H1 (cell line): ENCODE data around the gene TLE2. TPM values are rescaled to one million over a fixed set of nuclear protein-coding genes. Genes with fewer than 3 reads are reported as not detected.

ENCODE experiments used
- CTCF ChIA-PET: fragments of 300-600 bp; sonication (Branson Sonifier 250); formaldehyde crosslinking; loops from one replicate; lab custom pipeline; 2021; ENCODE audit not compliant: partially characterized antibody; lab: Charles Lee
- POLR2A ChIA-PET: fragments of 300-600 bp; sonication (Branson Sonifier 250); formaldehyde crosslinking; loops from one replicate; lab custom pipeline; 2021; ENCODE audit warnings: inconsistent platforms; ENCODE audit not compliant: partially characterized antibody; lab: Charles Lee
- DNase-seq, 2 experiments: peaks; one replicate each; pipeline versions ENCODE4 v3.0.0 to v3.0.0-alpha.2; 2010 to 2022; ENCODE audit warnings: low spot score in 2 of 2, low read depth in 1 of 2, mixed read lengths in 1 of 2
- FAIRE-seq: peaks from 2 replicates; lab custom pipeline; 2011; peaks lifted over from hg19 to GRCh38; lab: Jason Lieb, UNC
- H2AFZ ChIP-seq: 2 replicates; pipeline ENCODE4 v1.8.1; 2012; ENCODE audit warnings: low read length, inconsistent platforms
- H2AK5ac ChIP-seq: 2 replicates; pipeline ENCODE4 v1.6.1; 2013; ENCODE audit warnings: low read depth, low read length
- H2BK120ac ChIP-seq: replicated peaks from 2 replicates; pipeline ENCODE3; 2013; ENCODE audit warnings: low read depth, low read length, inconsistent platforms
- H2BK12ac ChIP-seq: 2 replicates; pipeline ENCODE4 v1.6.1; 2013; ENCODE audit warnings: low read depth, low read length
- H2BK15ac ChIP-seq: 2 replicates; pipeline ENCODE4 v1.6.1; 2013; ENCODE audit warnings: low read length
- H2BK20ac ChIP-seq: 2 replicates; pipeline ENCODE4 v1.6.1; 2013; ENCODE audit warnings: low read length
- H2BK5ac ChIP-seq: 2 replicates; pipeline ENCODE4 v1.6.1; 2013; ENCODE audit warnings: low read depth, low read length
- H3K14ac ChIP-seq: 2 replicates; pipeline ENCODE4 v1.6.1; 2013; ENCODE audit warnings: inconsistent platforms; ENCODE audit not compliant: insufficient read length
- H3K18ac ChIP-seq: 2 replicates; pipeline ENCODE4 v1.6.1; 2013; ENCODE audit warnings: low read length; ENCODE audit errors: extremely low read depth
- H3K23ac ChIP-seq: 2 replicates; pipeline ENCODE4 v1.6.1; 2013; ENCODE audit warnings: inconsistent platforms; ENCODE audit not compliant: insufficient read length
- H3K23me2 ChIP-seq: 2 replicates; pipeline ENCODE4 v1.6.1; 2013; ENCODE audit warnings: low read depth, low read length
- H3K27ac ChIP-seq: 2 replicates; pipeline ENCODE4 v1.6.1; 2011; ENCODE audit warnings: low read depth, low read length, inconsistent platforms
- H3K27me3 ChIP-seq, 4 experiments: replicated peaks in 1 of 4; 1 replicate in 1 of 4; 2 replicates in 3 of 4; pipeline versions ENCODE4 v1.6.1 to v1.8.1; 2011 to 2013; ENCODE audit warnings: low read length in 3 of 4, mild to moderate bottlenecking in 3 of 4, inconsistent platforms in 2 of 4, mixed read lengths in 2 of 4, moderate library complexity in 1 of 4; ENCODE audit not compliant: control insufficient read depth in 3 of 4, insufficient read depth in 3 of 4; ENCODE audit errors: extremely low read depth in 1 of 4
- H3K36me3 ChIP-seq, 4 experiments: 2 replicates each; pipeline versions ENCODE4 v1.6.1 to v1.8.1; 2011 to 2013; ENCODE audit warnings: mild to moderate bottlenecking in 4 of 4, low read length in 3 of 4, moderate library complexity in 2 of 4, control low read depth in 1 of 4, inconsistent platforms in 1 of 4; ENCODE audit not compliant: insufficient read depth in 4 of 4, control insufficient read depth in 2 of 4
- H3K4ac ChIP-seq: replicated peaks from 2 replicates; pipeline ENCODE3; 2013; ENCODE audit warnings: low read length, low read depth, mixed read lengths, inconsistent platforms; ENCODE audit not compliant: insufficient read length
- H3K4me1 ChIP-seq, 4 experiments: replicated peaks in 1 of 4; 1 replicate in 1 of 4; 2 replicates in 3 of 4; pipeline versions ENCODE4 v1.6.1 to v1.8.1; 2011 to 2013; ENCODE audit warnings: low read length in 3 of 4, inconsistent platforms in 2 of 4, mixed read lengths in 1 of 4; ENCODE audit not compliant: insufficient read depth in 4 of 4, control insufficient read depth in 3 of 4
- H3K4me2 ChIP-seq, 2 experiments: 2 replicates each; pipeline versions ENCODE4 v1.6.1 to v1.8.1; 2011 to 2013; ENCODE audit warnings: low read depth in 2 of 2, low read length in 2 of 2, control low read depth in 1 of 2, inconsistent platforms in 1 of 2, mild to moderate bottlenecking in 1 of 2; ENCODE audit not compliant: insufficient read depth in 1 of 2
- H3K4me3 ChIP-seq, 4 experiments: fragments of 200-600, 300-600 bp in 1 of 4; sonication (generic), shearing (Covaris generic), sonication (Bioruptor Twin) in 1 of 4; 2 replicates each; pipeline versions ENCODE4 v1.5.1 to v1.8.1; 2011 to 2016; ENCODE audit warnings: low read length in 4 of 4, low read depth in 3 of 4, control low read depth in 2 of 4, inconsistent platforms in 2 of 4, mild to moderate bottlenecking in 2 of 4, mixed read lengths in 1 of 4, moderate library complexity in 1 of 4; ENCODE audit not compliant: insufficient read depth in 2 of 4; ENCODE audit errors: extremely low read depth in 1 of 4
- H3K56ac ChIP-seq: replicated peaks from 2 replicates; pipeline ENCODE3; 2013; ENCODE audit warnings: low read depth, mild to moderate bottlenecking, mixed read lengths, low read length, inconsistent platforms; ENCODE audit not compliant: insufficient read length
- H3K79me1 ChIP-seq: 2 replicates; pipeline ENCODE4 v1.6.1; 2013; ENCODE audit warnings: low read depth, low read length, control low read depth
- H3K79me2 ChIP-seq, 2 experiments: 2 replicates each; pipeline versions ENCODE4 v1.6.1 to v1.8.1; 2012 to 2013; ENCODE audit warnings: low read length in 2 of 2, mild to moderate bottlenecking in 2 of 2, inconsistent platforms in 1 of 2; ENCODE audit not compliant: insufficient read depth in 2 of 2, control insufficient read depth in 1 of 2
- H3K9ac ChIP-seq, 4 experiments: replicated peaks in 1 of 4; 1 replicate in 1 of 4; 2 replicates in 3 of 4; pipeline versions ENCODE4 v1.6.1 to v1.8.1; 2011 to 2013; ENCODE audit warnings: low read depth in 3 of 4, low read length in 3 of 4, control low read depth in 2 of 4, mild to moderate bottlenecking in 2 of 4, moderate library complexity in 2 of 4, inconsistent platforms in 1 of 4; ENCODE audit errors: extremely low read depth in 1 of 4
- H3K9me3 ChIP-seq, 2 experiments: 2 replicates each; pipeline versions ENCODE4 v1.6.1 to v1.8.1; 2012 to 2013; ENCODE audit warnings: mild to moderate bottlenecking in 2 of 2, moderate library complexity in 2 of 2, control low read depth in 1 of 2, inconsistent platforms in 1 of 2, low read depth in 1 of 2, low read length in 1 of 2, mixed read lengths in 1 of 2; ENCODE audit not compliant: insufficient read depth in 2 of 2
- H4K20me1 ChIP-seq, 2 experiments: replicated peaks in 1 of 2; 2 replicates each; pipeline versions ENCODE3 to v1.8.1; 2011 to 2013; ENCODE audit warnings: inconsistent platforms in 2 of 2, low read length in 2 of 2, mild to moderate bottlenecking in 1 of 2; ENCODE audit not compliant: insufficient read depth in 2 of 2, control insufficient read depth in 1 of 2
- H4K5ac ChIP-seq: 2 replicates; pipeline ENCODE4 v1.6.1; 2013; ENCODE audit warnings: low read length, low read depth, mixed read lengths, inconsistent platforms; ENCODE audit not compliant: insufficient read length
- H4K8ac ChIP-seq: 2 replicates; pipeline ENCODE4 v1.8.0; 2013; ENCODE audit warnings: mild to moderate bottlenecking, moderate library complexity, low read length, inconsistent platforms; ENCODE audit not compliant: insufficient read depth; ENCODE audit errors: extremely low read depth
- H4K91ac ChIP-seq: replicated peaks from 2 replicates; pipeline ENCODE3; 2013; ENCODE audit warnings: low read length, mixed read lengths, inconsistent platforms; ENCODE audit not compliant: insufficient read length
- CEBPB ChIP-seq: IDR thresholded peaks from 2 replicates; pipeline ENCODE4 v1.6.1; 2012; ENCODE audit warnings: low read depth, low read length
- CTBP2 ChIP-seq: IDR thresholded peaks from 2 replicates; pipeline ENCODE4 v1.7.0; 2011; ENCODE audit warnings: borderline replicate concordance, mild to moderate bottlenecking, moderate library complexity, mixed read lengths, low read length; ENCODE audit not compliant: insufficient read depth, insufficient read length
- EP300 ChIP-seq, 2 experiments: IDR thresholded peaks; 1 replicate in 1 of 2; 2 replicates in 1 of 2; pipeline ENCODE4 v1.6.1; 2011 to 2012; ENCODE audit warnings: low read depth in 2 of 2, low read length in 2 of 2, mild to moderate bottlenecking in 2 of 2, borderline replicate concordance in 1 of 2, inconsistent platforms in 1 of 2, moderate library complexity in 1 of 2
- GABPA ChIP-seq: IDR thresholded peaks from 2 replicates; pipeline ENCODE4 v1.6.1; 2011; ENCODE audit warnings: mild to moderate bottlenecking, low read length, moderate library complexity, borderline replicate concordance; ENCODE audit not compliant: insufficient read depth
- SUZ12 ChIP-seq: fragments of 200-600 bp; sonication (generic); IDR thresholded peaks from 2 replicates; pipeline ENCODE4 v1.6.1; 2012; ENCODE audit warnings: mild to moderate bottlenecking, inconsistent platforms, low read length, moderate library complexity, mixed read lengths
- ZNF274 ChIP-seq: IDR thresholded peaks from 2 replicates; pipeline ENCODE4 v1.7.0; 2012; ENCODE audit warnings: low read length, borderline replicate concordance; ENCODE audit errors: extremely low read depth
- WGBS, 2 experiments: shearing (Covaris generic) in 1 of 2; methylation state at CpG; one replicate each; pipeline versions ENCODE4 v1.1.6 to v1.1.7; 2013 to 2015; ENCODE audit warnings: low lambda C conversion rate in 2 of 2, mixed read lengths in 2 of 2, inconsistent platforms in 1 of 2, low coverage in 1 of 2, missing lambda C conversion rate in 1 of 2; ENCODE audit not compliant: insufficient replicate concordance in 2 of 2, insufficient coverage in 1 of 2, insufficient read length in 1 of 2; ENCODE audit errors: extremely low coverage in 1 of 2, missing lambda C conversion rate in 1 of 2; 5-methylcytosine and 5-hydroxymethylcytosine counted together
- polyA plus RNA-seq, 7 experiments: library from polyadenylated mRNA; depleted of rRNA in 3 of 7; stranded (reverse) in 5 of 7; unstranded in 2 of 7; fragments of >200 nt in 5 of 7; fragments of 200-250 nt in 2 of 7; gene quantifications; 1 replicate in 5 of 7; 2 replicates in 1 of 7; 4 replicates in 1 of 7; pipeline versions ENCODE4 v1.2.1 to v1.2.3, GENCODE V29; 2011 to 2013; ENCODE audit warnings: missing spikeins in 2 of 7, mixed read lengths in 2 of 7
- total RNA-seq: library from RNA; stranded (reverse); fragmentation: NEBNext Ultra II Directional; extraction: Animal tissue kit (Norgen Biotek cat#: 25700); gene quantifications from 2 replicates; pipeline ENCODE4 v1.2.1, GENCODE V29; 2021

The TLE2 gene
- total and polyA plus RNA-seq, 2 of the 8 experiments (the other 6 are each of a cell fraction or from before 2014, with no cell fraction given), result 8.0 to 11.5 TPM

GRCh38 chr19:3003046-3003445, 26.0 kb downstream of the TLE2 start:
- ChIA-PET POLR2A (no interaction called here), CTCF (interaction anchor here (0.6 to 1.9 kb wide), 5 partner anchors 8 to 663 kb away, joined by 3 to 6 read pairs (median 4); no protein-coding TSS in a partner anchor)
- H2BK20ac ChIP-seq, result no peak overlapping the region
- DNase-seq (no peak), FAIRE-seq (no peak)
- no peaks in the 10 kb centered on the region for H3K79me1 ChIP-seq
- no peak overlapping the region for H3K27ac ChIP-seq
- no peak overlapping the region for H3K4me2 ChIP-seq
- TF ChIP-seq ZNF274, result no peak
- no peak for TF ChIP-seq GABPA
- TF ChIP-seq CEBPB, result no peak
- TF ChIP-seq EP300 (IDR thresholded peaks at IDR 0.05; ENCODE audit: borderline replicate concordance in 1 of 2, low read depth in 2 of 2, low read length in 2 of 2), result peak in 1 of 2 experiments; percentile 96; a peak in 1 of 3 replicates
- no peak for TF ChIP-seq CTBP2
- no peak for TF ChIP-seq SUZ12
- peaks cover 0 to 10% (median 2%) of the 10 kb centered on the region in 4 experiments; a peak in 3 of 7 replicates for H3K4me1 ChIP-seq
- H4K5ac ChIP-seq, result no peak overlapping the region
- no peak overlapping the region for H3K9ac ChIP-seq
- no peaks in the 10 kb centered on the region for H3K9me3 ChIP-seq
- H3K4me3 ChIP-seq, result no peak overlapping the region
- H3K27me3 ChIP-seq, result no peaks in the 10 kb centered on the region
- peaks cover 0 to 2% of the 10 kb centered on the region in 2 experiments for H4K20me1 ChIP-seq
- no peak overlapping the region for H2BK15ac ChIP-seq
- no peak overlapping the region for H3K23ac ChIP-seq
- no peaks in the 10 kb centered on the region; a peak in 1 of 8 replicates for H3K36me3 ChIP-seq
- no peaks in the 10 kb centered on the region for H3K79me2 ChIP-seq
- H2AK5ac ChIP-seq, result no peak overlapping the region
- no peak overlapping the region for H2BK12ac ChIP-seq
- H3K18ac ChIP-seq, result no peak overlapping the region
- no peak overlapping the region for H3K4ac ChIP-seq
- H3K23me2 ChIP-seq, result no peaks in the 10 kb centered on the region
- no peak overlapping the region for H2BK120ac ChIP-seq
- no peak overlapping the region for H3K14ac ChIP-seq
- H2BK5ac ChIP-seq, result no peak overlapping the region; the same call in 1 of the 2 replicates
- H4K91ac ChIP-seq, result no peak overlapping the region
- no peak overlapping the region for H2AFZ ChIP-seq
- no peak overlapping the region for H4K8ac ChIP-seq
- no peak overlapping the region for H3K56ac ChIP-seq
- WGBS, 2 experiments, result 85% methylated on average over 7 of the region's 7 CpGs; no CpG with 5 or more reads in 1 of the 2 experiments
